ENCODE measurements around the gene USP49. TPM values are rescaled to one million over a fixed set of nuclear protein-coding genes. Genes with fewer than 3 reads are reported as not detected.

USP49 gene
- total and polyA plus RNA-seq, 2 of the 13 experiments (the other 11 are each of a cell fraction or from before 2014, with no cell fraction given): 2.9 to 4.3 TPM

GRCh38 chr6:41920921-41921711 lies 25.9 kb upstream of the USP49 start, which contains the start of the genes BYSL and MED20 (continued):
- TF ChIP-seq ZNF687 (CRISPR knock-in tag; IDR thresholded peaks at IDR 0.05) (peak; percentile 93), ZNF263 (CRISPR knock-in tag; IDR thresholded peaks at IDR 0.05) (peak; percentile 9), MIER3 (CRISPR knock-in tag; IDR thresholded peaks at IDR 0.05; ENCODE audit: borderline replicate concordance) (peak; percentile 91; the same call in 1 of the 2 replicates), ZNF431 (CRISPR knock-in tag; IDR thresholded peaks at IDR 0.05; ENCODE audit: borderline replicate concordance, low read depth) (no peak; the same call in 1 of the 2 replicates), ZBTB3 (CRISPR knock-in tag; IDR thresholded peaks at IDR 0.05; ENCODE audit: borderline replicate concordance, low read depth) (no peak; the same call in 1 of the 2 replicates), ZNF430 (CRISPR knock-in tag; IDR thresholded peaks at IDR 0.05) (no peak), SALL2 (CRISPR knock-in tag; IDR thresholded peaks at IDR 0.05) (no peak; the same call in 1 of the 2 replicates), ZNF691 (CRISPR knock-in tag; IDR thresholded peaks at IDR 0.05; ENCODE audit: borderline replicate concordance, low read depth) (peak; percentile 54), ZNF253 (CRISPR knock-in tag; IDR thresholded peaks at IDR 0.05; ENCODE audit: borderline replicate concordance) (peak; percentile 78; the same call in 1 of the 2 replicates), KDM5B (CRISPR knock-in tag; IDR thresholded peaks at IDR 0.05; ENCODE audit: borderline replicate concordance) (peak; percentile 89; the same call in 1 of the 2 replicates), ZNF775 (CRISPR knock-in tag; IDR thresholded peaks at IDR 0.05; ENCODE audit: borderline replicate concordance) (0 out of 2 replicates have a peak, but pooled peaks have one; percentile 57), ZNF597 (CRISPR knock-in tag; IDR thresholded peaks at IDR 0.05) (no peak; the same call in 1 of the 2 replicates), ONECUT2 (CRISPR knock-in tag; IDR thresholded peaks at IDR 0.05) (0 out of 2 replicates have a peak, but pooled peaks have one; percentile 33), ZNF562 (CRISPR knock-in tag; IDR thresholded peaks at IDR 0.05; ENCODE audit: borderline replicate concordance) (no peak)
- TF ChIP-seq, protein P1, sequence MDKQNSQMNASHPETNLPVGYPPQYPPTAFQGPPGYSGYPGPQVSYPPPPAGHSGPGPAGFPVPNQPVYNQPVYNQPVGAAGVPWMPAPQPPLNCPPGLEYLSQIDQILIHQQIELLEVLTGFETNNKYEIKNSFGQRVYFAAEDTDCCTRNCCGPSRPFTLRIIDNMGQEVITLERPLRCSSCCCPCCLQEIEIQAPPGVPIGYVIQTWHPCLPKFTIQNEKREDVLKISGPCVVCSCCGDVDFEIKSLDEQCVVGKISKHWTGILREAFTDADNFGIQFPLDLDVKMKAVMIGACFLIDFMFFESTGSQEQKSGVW (CRISPR knock-in tag; IDR thresholded peaks at IDR 0.05; ENCODE audit: borderline replicate concordance): no peak
- TF ChIP-seq, protein P2, sequence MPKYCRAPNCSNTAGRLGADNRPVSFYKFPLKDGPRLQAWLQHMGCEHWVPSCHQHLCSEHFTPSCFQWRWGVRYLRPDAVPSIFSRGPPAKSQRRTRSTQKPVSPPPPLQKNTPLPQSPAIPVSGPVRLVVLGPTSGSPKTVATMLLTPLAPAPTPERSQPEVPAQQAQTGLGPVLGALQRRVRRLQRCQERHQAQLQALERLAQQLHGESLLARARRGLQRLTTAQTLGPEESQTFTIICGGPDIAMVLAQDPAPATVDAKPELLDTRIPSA (CRISPR knock-in tag; IDR thresholded peaks at IDR 0.05; ENCODE audit: borderline replicate concordance): peak; percentile 97; the same call in 1 of the 2 replicates
- TF ChIP-seq, protein P3, sequence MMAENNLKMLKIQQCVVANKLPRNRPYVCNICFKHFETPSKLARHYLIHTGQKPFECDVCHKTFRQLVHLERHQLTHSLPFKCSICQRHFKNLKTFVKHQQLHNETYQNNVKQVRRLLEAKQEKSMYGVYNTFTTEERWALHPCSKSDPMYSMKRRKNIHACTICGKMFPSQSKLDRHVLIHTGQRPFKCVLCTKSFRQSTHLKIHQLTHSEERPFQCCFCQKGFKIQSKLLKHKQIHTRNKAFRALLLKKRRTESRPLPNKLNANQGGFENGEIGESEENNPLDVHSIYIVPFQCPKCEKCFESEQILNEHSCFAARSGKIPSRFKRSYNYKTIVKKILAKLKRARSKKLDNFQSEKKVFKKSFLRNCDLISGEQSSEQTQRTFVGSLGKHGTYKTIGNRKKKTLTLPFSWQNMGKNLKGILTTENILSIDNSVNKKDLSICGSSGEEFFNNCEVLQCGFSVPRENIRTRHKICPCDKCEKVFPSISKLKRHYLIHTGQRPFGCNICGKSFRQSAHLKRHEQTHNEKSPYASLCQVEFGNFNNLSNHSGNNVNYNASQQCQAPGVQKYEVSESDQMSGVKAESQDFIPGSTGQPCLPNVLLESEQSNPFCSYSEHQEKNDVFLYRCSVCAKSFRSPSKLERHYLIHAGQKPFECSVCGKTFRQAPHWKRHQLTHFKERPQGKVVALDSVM (CRISPR knock-in tag; IDR thresholded peaks at IDR 0.05): peak; percentile 43; the same call in 1 of the 2 replicates
